Measurements from ENCODE around the gene TAL2. TPM values are rescaled to one million over a fixed set of nuclear protein-coding genes. Genes with fewer than 3 reads are reported as not detected.

Gene TAL2
- total RNA-seq (2014; rRNA removed; shearing (Covaris generic)) (not detected in 2 replicates), total RNA-seq (2022) (not detected in 2 replicates), Bru-seq, nascent RNA (percentile 36 among the genes with signal in this experiment), BruChase-seq, experiment 1, labeled RNA remaining after a 6-hour chase (percentile 26 among the genes with signal in this experiment), BruChase-seq, experiment 2, labeled RNA remaining after a 2-hour chase (percentile 31 among the genes with signal in this experiment)
- long read RNA-seq: 0 reads

DNA sequence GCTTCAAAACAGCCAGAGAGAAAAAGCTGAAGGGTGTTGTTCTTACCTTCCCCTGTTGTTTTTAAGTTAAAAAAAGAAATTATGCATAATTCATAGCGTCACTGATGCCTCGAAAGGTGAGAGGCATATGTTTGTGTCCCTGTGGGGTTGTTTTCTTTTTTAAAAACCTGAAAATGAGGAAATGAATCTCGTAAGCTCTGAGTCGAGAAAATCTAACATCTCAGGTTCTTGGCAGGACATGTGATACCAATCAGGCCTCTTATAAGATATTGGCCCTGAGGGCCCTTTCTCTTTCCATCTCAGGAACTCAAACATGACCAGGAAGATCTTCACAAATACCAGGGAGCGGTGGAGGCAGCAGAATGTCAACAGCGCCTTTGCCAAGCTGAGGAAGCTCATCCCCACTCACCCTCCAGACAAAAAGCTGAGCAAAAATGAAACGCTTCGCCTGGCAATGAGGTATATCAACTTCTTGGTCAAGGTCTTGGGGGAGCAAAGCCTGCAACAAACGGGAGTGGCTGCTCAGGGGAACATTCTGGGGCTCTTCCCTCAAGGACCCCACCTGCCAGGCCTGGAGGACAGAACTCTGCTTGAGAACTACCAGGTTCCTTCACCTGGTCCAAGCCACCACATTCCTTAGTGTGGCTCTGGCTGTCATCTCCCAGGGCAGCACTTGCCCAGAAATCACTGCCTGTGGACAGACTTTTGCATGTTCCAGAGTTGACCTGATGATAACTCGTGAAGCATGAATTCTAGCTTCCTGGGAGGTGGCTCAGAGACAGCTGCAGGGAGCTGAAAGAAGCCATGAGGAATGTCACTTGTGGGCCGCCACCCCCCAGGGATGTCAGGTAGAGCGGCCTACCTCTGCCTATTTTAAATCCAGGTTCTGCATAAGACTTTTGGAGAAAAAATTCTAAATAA, at the start of gene TAL2:
Gene TAL2, plus strand, starts transcription at position 274 of the 921 bp plus-strand sequence. Its CDS starts 40 bp downstream, at position 314.
- ChIA-PET POLR2A (interaction anchor here (1.4 kb wide), 1 partner anchor 10 kb away, joined by 3 read pairs; no protein-coding TSS in a partner anchor), CTCF (ENCODE audit: unreplicated experiment) (no interaction called here)
- no peaks in the 10 kb centered on the region for H4K20me1 ChIP-seq (ENCODE audit: insufficient read depth, low read length)
- H2AFZ ChIP-seq (ENCODE audit: low read length): no peak within 1 kb of the TSS
- no TSS peak for BruUV-seq (replicated peaks)
- H3K4me1 ChIP-seq (ENCODE audit: insufficient read depth, low read length, poor library complexity, severe bottlenecking): peaks cover 14% of the 10 kb centered on the region
- intact Hi-C loops (cut with micrococcal nuclease; ENCODE audit: unreplicated experiment): no loop called here
- no peak for TF ChIP-seq EZH2phosphoT487 (IDR thresholded peaks at IDR 0.05; ENCODE audit: borderline replicate concordance, low read depth, low read length)
- H3K9me3 ChIP-seq (ENCODE audit: low read length): no peaks in the 10 kb centered on the region
- H3K36me3 ChIP-seq (ENCODE audit: insufficient read depth, low read length): no peaks in the 10 kb centered on the region
- H3K9me2 ChIP-seq (ENCODE audit: insufficient read depth, low read length): no peaks in the 10 kb centered on the region
- H3K27ac ChIP-seq (ENCODE audit: low read depth, low read length, poor library complexity, severe bottlenecking): no peak within 1 kb of the TSS
- no peak within 1 kb of the TSS for H3K4me3 ChIP-seq (ENCODE audit: low read depth, low read length, poor library complexity, severe bottlenecking)
- H3K4me2 ChIP-seq (ENCODE audit: low read length): 0 out of 2 replicates have a peak within 1 kb of the TSS, but pooled peaks have one; percentile 4
- peak; percentile 34 for DNase-seq (ENCODE audit: low spot score)
- no peaks in the 10 kb centered on the region for H3K79me2 ChIP-seq (ENCODE audit: insufficient read depth, low read depth, low read length)

DNA sequence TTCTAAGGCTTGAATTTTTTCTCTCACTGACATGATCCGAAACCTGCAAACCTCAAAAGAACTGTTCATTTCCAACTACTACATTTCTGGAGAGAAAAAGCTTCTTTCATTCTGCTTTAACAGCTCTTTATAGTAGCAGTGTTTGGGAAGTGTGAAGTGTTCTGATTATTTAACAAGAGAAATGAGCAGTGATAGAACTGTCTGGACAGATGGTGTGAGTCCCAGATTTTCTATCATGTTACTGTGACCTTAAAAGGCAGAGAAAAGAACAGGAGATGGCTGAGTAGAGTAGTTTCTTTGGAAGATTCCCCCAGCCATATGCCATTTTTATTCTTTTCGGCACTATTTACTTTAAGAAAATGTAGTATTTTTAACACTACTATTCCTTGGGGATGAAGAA, 41.3 kb upstream of the TAL2 start:
- no peaks in the 10 kb centered on the region for H3K79me2 ChIP-seq (ENCODE audit: insufficient read depth, low read depth, low read length)
- DNase-seq (ENCODE audit: low spot score): no peak
- CTCF ChIA-PET (ENCODE audit: unreplicated experiment): no interaction called here
- H3K4me1 ChIP-seq (ENCODE audit: insufficient read depth, low read length, poor library complexity, severe bottlenecking): no peaks in the 10 kb centered on the region
- H3K9me3 ChIP-seq (ENCODE audit: low read length): no peaks in the 10 kb centered on the region
- intact Hi-C loops (cut with micrococcal nuclease; ENCODE audit: unreplicated experiment): no loop called here
- no peak for TF ChIP-seq EZH2phosphoT487 (IDR thresholded peaks at IDR 0.05; ENCODE audit: borderline replicate concordance, low read depth, low read length)
- no peak for TF ChIP-seq CTCF (conservative IDR thresholded peaks at IDR 0.05; ENCODE audit: low read length)
- POLR2A ChIA-PET: interaction anchor here (0.6 to 1.2 kb wide), 3 partner anchors 15 to 59 kb away, joined by 3 to 7 read pairs (median 3); no protein-coding TSS in a partner anchor
- H3K4me2 ChIP-seq (ENCODE audit: low read length): no peak overlapping the region
- H4K20me1 ChIP-seq (ENCODE audit: insufficient read depth, low read length): no peaks in the 10 kb centered on the region
- no TSS peak for BruUV-seq (replicated peaks)
- no peak overlapping the region for H3K4me3 ChIP-seq (ENCODE audit: low read depth, low read length, poor library complexity, severe bottlenecking)
- no peaks in the 10 kb centered on the region for H3K9me2 ChIP-seq (ENCODE audit: insufficient read depth, low read length)
- no peak overlapping the region for H3K27ac ChIP-seq (ENCODE audit: low read depth, low read length, poor library complexity, severe bottlenecking)
- no peak overlapping the region for H2AFZ ChIP-seq (ENCODE audit: low read length)
- H3K36me3 ChIP-seq (ENCODE audit: insufficient read depth, low read length): no peaks in the 10 kb centered on the region

DNA sequence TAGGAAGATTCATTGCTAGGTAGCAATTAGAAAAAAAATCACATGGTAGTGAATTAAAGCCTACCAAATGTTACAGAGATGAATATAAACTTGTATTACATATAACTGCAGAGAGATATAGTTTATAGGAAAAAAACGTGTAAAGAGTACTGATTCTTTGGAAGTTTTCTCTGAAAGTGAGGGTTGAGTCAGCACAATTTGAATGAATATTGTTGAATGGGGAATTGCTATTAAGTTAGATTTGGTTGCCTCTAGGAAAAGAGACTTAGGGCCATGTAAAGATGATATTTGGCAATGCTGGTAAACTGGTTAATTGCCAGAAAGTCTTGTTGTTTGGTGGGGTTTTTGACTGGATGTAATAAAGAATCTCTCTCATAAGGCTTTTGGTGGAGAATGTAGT, 37.2 kb upstream of the TAL2 start:
- BruUV-seq (replicated peaks): no TSS peak
- Histone ChIP-seq H3K36me3 (ENCODE audit: insufficient read depth, low read length) (no peaks in the 10 kb centered on the region), H3K9me2 (ENCODE audit: insufficient read depth, low read length) (no peaks in the 10 kb centered on the region), H4K20me1 (ENCODE audit: insufficient read depth, low read length) (no peaks in the 10 kb centered on the region), H3K4me3 (ENCODE audit: low read depth, low read length, poor library complexity, severe bottlenecking) (no peak overlapping the region), H3K4me1 (ENCODE audit: insufficient read depth, low read length, poor library complexity, severe bottlenecking) (no peaks in the 10 kb centered on the region), H3K4me2 (ENCODE audit: low read length) (no peak overlapping the region), H3K79me2 (ENCODE audit: insufficient read depth, low read depth, low read length) (no peaks in the 10 kb centered on the region), H3K27ac (ENCODE audit: low read depth, low read length, poor library complexity, severe bottlenecking) (no peak overlapping the region), H3K9me3 (ENCODE audit: low read length) (no peaks in the 10 kb centered on the region), H2AFZ (ENCODE audit: low read length) (no peak overlapping the region)
- intact Hi-C loops (cut with micrococcal nuclease; ENCODE audit: unreplicated experiment): no loop called here
- no peak for TF ChIP-seq CTCF (conservative IDR thresholded peaks at IDR 0.05; ENCODE audit: low read length)
- no peak for TF ChIP-seq EZH2phosphoT487 (IDR thresholded peaks at IDR 0.05; ENCODE audit: borderline replicate concordance, low read depth, low read length)
- no peak for DNase-seq (ENCODE audit: low spot score)
- ChIA-PET POLR2A (interaction anchor here (0.6 to 1.0 kb wide), 5 partner anchors 8 to 178 kb away, joined by 3 to 4 read pairs (median 4); no protein-coding TSS in a partner anchor), CTCF (ENCODE audit: unreplicated experiment) (no interaction called here)

All from OCI-LY7 (cell line).